Left ventricle myocardium inferior (tissue), 1 donor: Measurements from ENCODE around the gene FSTL5. TPM values are rescaled to one million over a fixed set of nuclear protein-coding genes. Genes with fewer than 3 reads are reported as not detected.

Source experiments
- DNase-seq: peaks from one replicate; pipeline ENCODE4 v3.0.0-alpha.2; 2020
- H3K27ac ChIP-seq: fragments of 200-600 bp; replicated peaks from 2 replicates; pipeline ENCODE4 v1.8.0; 2021
- H3K27me3 ChIP-seq: fragments of 200-600 bp; 2 replicates; pipeline ENCODE4 v1.8.0; 2021; ENCODE audit warnings: low read depth
- H3K36me3 ChIP-seq: fragments of 200-600 bp; 2 replicates; pipeline ENCODE4 v1.8.0; 2021
- H3K4me1 ChIP-seq: fragments of 200-600 bp; 2 replicates; pipeline ENCODE4 v1.8.0; 2021
- H3K4me3 ChIP-seq: fragments of 200-600 bp; 2 replicates; pipeline ENCODE4 v1.8.0; 2021; ENCODE audit warnings: mild to moderate bottlenecking, moderate library complexity
- H3K9me3 ChIP-seq: fragments of 200-600 bp; replicated peaks from 2 replicates; pipeline ENCODE4 v1.8.0; 2021
- intact Hi-C: fragments of 100-400 bp; cut with micrococcal nuclease; formaldehyde crosslinking; loops from one replicate; pipeline ENCODE4 v1.11.0; 2022
- total RNA-seq: library from RNA; stranded (reverse); fragmentation: NEBNext Ultra II Directional; extraction: Animal tissue kit (Norgen Biotek cat#: 25700); gene quantifications from one replicate; pipeline ENCODE4 v1.2.1, GENCODE V29; 2021
- TF ChIP-seq, protein P1 (sequence below): fragments of 200-600 bp; IDR thresholded peaks from 2 replicates; pipeline ENCODE4 v1.8.0; 2021; ENCODE audit warnings: antibody characterized with exemption, mild to moderate bottlenecking, borderline replicate concordance
- donor health status: DM: no; HTN: yes; CAD: no; lungs with severe emphysema.

Gene FSTL5
- total RNA-seq, 1 donor from 2014 or later, result not detected

DNA sequence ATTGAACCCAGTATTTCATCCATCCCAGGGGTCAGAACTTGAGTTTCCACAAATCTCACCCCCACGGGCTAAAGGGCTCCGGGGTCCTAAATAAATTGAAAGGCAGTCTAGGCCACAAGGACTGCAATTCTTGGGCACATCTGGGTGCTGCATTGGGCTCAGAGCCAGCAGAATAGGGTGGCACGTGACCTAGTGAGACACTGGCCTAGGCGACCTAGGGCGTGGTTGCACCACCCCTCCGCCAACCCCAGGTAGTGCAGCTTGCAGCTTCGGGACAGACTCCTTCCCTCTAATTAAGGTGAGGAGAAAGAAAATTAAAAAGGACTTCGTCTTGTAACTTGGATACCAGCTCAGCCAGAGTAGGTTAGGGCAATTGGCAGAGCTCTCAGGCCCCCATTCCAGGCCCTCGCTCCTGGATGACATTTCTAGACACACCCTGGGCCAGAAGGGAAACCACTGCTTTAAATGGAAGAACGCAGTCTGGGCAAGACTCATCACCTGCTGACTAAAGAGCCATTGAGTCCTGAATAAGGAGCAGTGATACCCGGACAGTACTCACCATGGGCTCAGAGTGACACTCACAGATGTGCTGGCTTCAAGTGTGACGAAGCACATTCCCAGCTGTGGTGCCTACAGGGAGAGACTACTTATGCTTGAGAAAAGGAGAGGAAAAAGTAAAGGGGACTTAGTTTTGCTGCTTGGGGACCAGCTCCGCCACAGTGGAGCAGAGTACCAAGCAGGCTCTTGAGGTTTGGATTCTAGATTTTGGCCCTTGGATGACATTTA lies 735.4 kb downstream of the FSTL5 start:
- H3K36me3 ChIP-seq, result no peaks in the 10 kb centered on the region
- no peaks in the 10 kb centered on the region for H3K27me3 ChIP-seq
- H3K27ac ChIP-seq, result no peak overlapping the region
- TF ChIP-seq, protein P1, sequence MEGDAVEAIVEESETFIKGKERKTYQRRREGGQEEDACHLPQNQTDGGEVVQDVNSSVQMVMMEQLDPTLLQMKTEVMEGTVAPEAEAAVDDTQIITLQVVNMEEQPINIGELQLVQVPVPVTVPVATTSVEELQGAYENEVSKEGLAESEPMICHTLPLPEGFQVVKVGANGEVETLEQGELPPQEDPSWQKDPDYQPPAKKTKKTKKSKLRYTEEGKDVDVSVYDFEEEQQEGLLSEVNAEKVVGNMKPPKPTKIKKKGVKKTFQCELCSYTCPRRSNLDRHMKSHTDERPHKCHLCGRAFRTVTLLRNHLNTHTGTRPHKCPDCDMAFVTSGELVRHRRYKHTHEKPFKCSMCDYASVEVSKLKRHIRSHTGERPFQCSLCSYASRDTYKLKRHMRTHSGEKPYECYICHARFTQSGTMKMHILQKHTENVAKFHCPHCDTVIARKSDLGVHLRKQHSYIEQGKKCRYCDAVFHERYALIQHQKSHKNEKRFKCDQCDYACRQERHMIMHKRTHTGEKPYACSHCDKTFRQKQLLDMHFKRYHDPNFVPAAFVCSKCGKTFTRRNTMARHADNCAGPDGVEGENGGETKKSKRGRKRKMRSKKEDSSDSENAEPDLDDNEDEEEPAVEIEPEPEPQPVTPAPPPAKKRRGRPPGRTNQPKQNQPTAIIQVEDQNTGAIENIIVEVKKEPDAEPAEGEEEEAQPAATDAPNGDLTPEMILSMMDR, result no peak
- no peak for DNase-seq
- H3K4me1 ChIP-seq, result no peaks in the 10 kb centered on the region
- no peak overlapping the region for H3K4me3 ChIP-seq
- H3K9me3 ChIP-seq, result peaks cover 15% of the 10 kb centered on the region
- intact Hi-C loops, result no loop called here

DNA sequence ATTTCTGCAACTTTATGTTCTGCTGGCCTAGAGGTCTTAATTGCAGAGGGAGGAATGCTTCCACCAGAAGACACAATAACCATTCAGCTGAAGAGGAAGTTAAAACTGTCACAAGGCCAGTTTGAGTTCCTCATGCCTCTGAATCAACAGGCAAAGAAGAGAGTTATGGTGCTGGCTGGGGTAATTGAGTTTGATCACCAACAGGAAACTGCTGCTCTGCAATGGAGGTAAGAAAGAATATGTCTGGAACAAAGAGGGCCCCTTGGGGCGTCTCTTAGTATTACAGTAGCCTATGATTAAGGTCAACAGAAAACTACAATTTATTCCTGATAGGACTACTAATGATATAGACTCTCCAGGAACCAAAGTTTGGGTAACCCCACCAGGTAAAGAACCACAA lies 744.0 kb downstream of the FSTL5 start:
- Histone ChIP-seq H3K9me3 (no peaks in the 10 kb centered on the region), H3K27ac (no peak overlapping the region), H3K27me3 (no peaks in the 10 kb centered on the region), H3K36me3 (no peaks in the 10 kb centered on the region), H3K4me3 (no peak overlapping the region), H3K4me1 (no peaks in the 10 kb centered on the region)
- intact Hi-C loops, result no loop called here
- no peak for DNase-seq
- TF ChIP-seq, protein P1, result no peak

DNA sequence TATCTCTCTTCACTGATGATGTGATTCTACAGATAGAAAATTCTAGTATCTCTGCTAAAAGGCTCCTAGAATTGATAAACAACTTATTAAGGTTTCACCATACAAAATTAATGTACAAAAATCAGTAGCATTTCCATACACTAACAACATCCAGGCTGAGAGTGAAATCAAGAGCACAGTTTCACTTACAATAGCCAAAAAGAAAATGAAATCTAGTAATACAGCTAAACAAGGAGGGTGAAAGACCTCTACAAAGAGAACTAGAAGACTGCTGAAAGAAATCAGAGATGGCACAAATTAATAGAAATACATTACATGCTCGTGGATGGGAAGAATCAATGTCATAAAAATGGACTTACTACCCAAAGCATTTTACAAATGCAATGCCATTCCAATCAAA lies 751.9 kb downstream of the FSTL5 start:
- Histone ChIP-seq H3K4me3 (no peak overlapping the region), H3K4me1 (no peaks in the 10 kb centered on the region), H3K36me3 (no peaks in the 10 kb centered on the region), H3K27me3 (no peaks in the 10 kb centered on the region), H3K27ac (no peak overlapping the region), H3K9me3 (peaks cover 6% of the 10 kb centered on the region)
- intact Hi-C loops, result no loop called here
- TF ChIP-seq, protein P1, result no peak
- no peak for DNase-seq

DNA sequence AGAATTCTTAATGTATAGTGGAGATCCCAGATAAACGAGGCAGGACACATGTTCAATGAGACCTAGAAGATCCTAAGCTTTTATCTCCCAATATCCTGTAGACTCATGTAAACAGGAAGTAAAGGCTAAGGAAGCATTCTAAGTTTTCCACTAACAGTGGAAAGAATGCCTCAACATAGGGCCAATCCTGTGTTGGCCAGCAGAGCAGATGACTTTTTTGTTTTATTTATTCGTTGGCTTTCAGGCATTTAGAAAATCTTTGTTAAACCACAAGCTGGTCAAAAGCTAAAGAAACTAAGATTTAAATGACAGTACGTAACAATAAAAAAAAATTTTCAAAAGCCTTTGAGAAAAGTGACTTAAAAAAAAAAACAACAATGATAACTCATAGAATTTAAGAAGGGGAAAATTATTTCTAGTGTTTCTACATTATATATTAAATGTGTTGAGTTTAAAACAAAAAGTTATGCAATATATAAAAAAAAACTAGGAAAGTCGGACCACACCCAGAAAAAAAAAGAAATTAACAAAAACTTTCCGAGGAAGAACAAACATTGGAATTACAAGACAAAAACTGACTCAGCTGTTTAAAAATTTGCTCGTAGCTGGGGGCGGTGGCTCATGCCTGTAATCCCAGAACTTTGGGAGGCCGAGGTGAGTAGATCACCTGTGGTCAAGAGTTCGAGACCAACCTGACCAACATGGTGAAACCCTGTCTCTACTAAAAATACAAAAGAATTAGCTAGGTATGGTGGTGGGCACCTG lies 759.3 kb downstream of the FSTL5 start:
- Histone ChIP-seq H3K36me3 (no peaks in the 10 kb centered on the region), H3K9me3 (peaks cover 18% of the 10 kb centered on the region), H3K4me3 (no peak overlapping the region), H3K4me1 (no peaks in the 10 kb centered on the region), H3K27ac (no peak overlapping the region), H3K27me3 (no peaks in the 10 kb centered on the region)
- intact Hi-C loops, result no loop called here
- DNase-seq, result no peak
- TF ChIP-seq, protein P1, result no peak

DNA sequence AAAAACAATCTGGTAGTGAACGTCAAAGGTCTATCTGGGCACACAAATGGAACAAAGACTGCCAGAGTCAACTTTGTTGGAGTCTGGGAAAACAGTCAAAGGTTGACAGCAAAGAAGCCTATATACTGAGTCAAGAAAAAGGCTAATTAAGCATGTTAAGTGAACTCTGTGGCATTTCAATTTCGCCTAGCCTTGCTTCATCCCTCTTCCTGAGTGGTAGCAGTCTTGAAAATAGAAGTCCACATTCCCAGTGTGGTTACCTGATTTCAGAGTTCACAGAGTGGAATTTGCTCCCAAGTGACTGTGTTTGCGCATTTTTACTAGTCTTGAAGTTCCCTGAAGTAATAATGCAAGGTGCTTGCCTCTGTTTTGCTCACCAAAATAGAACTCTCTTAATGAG lies 760.0 kb downstream of the FSTL5 start:
- Histone ChIP-seq H3K4me3 (no peak overlapping the region), H3K9me3 (peaks cover 14% of the 10 kb centered on the region), H3K4me1 (no peaks in the 10 kb centered on the region), H3K36me3 (no peaks in the 10 kb centered on the region), H3K27ac (no peak overlapping the region), H3K27me3 (no peaks in the 10 kb centered on the region)
- intact Hi-C loops, result no loop called here
- no peak for DNase-seq
- TF ChIP-seq, protein P1, result no peak
